ENCODE results near the gene P2RY8. TPM values are rescaled to one million over a fixed set of nuclear protein-coding genes. Genes with fewer than 3 reads are reported as not detected.

The P2RY8 gene
- total RNA-seq, 1 donor from 2014 or later: not detected

DNA sequence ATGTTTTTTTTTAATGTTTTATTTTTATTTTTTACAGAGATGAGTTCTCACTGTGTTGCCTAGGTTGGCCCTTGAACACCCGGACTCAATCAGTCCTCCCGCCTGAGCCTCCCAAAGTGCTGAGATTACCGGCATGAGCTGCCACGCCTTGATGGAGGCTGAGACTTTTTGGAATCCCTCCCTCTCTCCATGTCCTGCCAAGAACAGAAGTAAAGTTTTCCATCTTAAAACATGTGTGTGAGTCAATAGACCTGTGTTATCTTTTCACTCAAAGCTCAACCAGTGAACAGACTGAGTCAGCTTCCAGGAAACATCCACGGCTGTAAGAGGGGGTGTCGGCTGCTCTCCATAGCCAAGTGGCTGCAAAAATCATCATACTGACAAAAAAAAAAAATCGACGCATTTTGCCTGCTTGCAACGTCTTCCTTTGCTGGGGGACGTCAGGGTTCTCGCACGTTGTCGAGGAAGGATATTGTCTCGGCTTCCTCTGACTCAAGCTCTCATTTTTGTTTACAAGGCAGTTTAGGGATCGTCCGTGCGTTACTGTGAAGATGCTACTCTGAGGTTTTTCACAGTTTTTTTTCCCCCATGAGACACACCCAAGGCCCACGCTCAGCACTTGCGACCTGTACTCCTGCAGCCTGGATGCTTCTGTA, 74.3 kb downstream of the P2RY8 start:
- no peaks in the 10 kb centered on the region for H3K9me3 Mint-ChIP-seq (ENCODE audit: unreplicated experiment)
- peaks cover 15% of the 10 kb centered on the region for H3K4me1 Mint-ChIP-seq (ENCODE audit: unreplicated experiment)
- no peaks in the 10 kb centered on the region for H3K27me3 Mint-ChIP-seq (ENCODE audit: unreplicated experiment)
- peak; percentile 23 for DNase-seq (ENCODE audit: extremely low spot score, unreplicated experiment)
- H3K27ac Mint-ChIP-seq (ENCODE audit: unreplicated experiment): peak overlapping the region; percentile 19
- no peaks in the 10 kb centered on the region for H3K36me3 Mint-ChIP-seq (ENCODE audit: unreplicated experiment)
- TF ChIP-seq, protein P1, sequence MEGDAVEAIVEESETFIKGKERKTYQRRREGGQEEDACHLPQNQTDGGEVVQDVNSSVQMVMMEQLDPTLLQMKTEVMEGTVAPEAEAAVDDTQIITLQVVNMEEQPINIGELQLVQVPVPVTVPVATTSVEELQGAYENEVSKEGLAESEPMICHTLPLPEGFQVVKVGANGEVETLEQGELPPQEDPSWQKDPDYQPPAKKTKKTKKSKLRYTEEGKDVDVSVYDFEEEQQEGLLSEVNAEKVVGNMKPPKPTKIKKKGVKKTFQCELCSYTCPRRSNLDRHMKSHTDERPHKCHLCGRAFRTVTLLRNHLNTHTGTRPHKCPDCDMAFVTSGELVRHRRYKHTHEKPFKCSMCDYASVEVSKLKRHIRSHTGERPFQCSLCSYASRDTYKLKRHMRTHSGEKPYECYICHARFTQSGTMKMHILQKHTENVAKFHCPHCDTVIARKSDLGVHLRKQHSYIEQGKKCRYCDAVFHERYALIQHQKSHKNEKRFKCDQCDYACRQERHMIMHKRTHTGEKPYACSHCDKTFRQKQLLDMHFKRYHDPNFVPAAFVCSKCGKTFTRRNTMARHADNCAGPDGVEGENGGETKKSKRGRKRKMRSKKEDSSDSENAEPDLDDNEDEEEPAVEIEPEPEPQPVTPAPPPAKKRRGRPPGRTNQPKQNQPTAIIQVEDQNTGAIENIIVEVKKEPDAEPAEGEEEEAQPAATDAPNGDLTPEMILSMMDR (IDR thresholded peaks at IDR 0.05): no peak
- H3K4me3 Mint-ChIP-seq (ENCODE audit: unreplicated experiment): no peak overlapping the region

DNA sequence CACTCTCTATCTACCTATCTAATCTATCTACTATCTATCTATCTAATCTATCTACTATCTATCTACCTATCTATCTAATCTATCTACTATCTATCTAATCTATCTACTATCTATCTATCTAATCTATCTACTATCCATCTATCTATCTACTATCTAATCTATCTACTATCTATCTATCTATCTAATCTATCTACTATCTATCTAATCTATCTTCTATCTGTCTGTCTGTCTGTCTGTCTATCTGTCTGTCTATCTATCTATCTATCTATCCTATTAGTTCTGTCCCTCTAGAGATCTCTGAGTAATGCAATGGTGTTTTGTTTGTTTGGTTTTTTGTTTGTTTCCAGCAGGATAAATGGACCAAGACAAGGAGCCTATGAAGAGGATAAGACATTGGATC, 74.9 kb downstream of the P2RY8 start:
- H3K4me3 Mint-ChIP-seq (ENCODE audit: unreplicated experiment): no peak overlapping the region
- no peaks in the 10 kb centered on the region for H3K36me3 Mint-ChIP-seq (ENCODE audit: unreplicated experiment)
- H3K27ac Mint-ChIP-seq (ENCODE audit: unreplicated experiment): no peak overlapping the region
- H3K4me1 Mint-ChIP-seq (ENCODE audit: unreplicated experiment): peaks cover 12% of the 10 kb centered on the region
- H3K27me3 Mint-ChIP-seq (ENCODE audit: unreplicated experiment): no peaks in the 10 kb centered on the region
- TF ChIP-seq, protein P1 (IDR thresholded peaks at IDR 0.05): no peak
- DNase-seq (ENCODE audit: extremely low spot score, unreplicated experiment): no peak
- H3K9me3 Mint-ChIP-seq (ENCODE audit: unreplicated experiment): no peaks in the 10 kb centered on the region

DNA sequence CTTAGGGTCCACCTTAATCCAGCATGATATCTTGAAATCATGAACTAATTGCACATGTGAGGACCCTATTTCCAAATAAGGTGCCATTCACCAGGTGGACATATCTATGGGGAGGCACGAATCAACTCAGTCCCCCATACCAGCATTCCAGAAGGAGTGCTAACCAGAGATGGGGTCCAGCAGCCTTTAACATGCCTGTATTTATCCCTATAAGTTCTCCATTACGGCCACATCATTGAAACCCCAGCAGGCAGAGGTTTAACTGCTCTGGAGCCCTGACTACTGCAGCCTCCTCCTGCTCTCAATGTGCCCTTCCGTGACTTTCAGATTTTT, 81.1 kb downstream of the P2RY8 start:
- no peak overlapping the region for H3K27ac Mint-ChIP-seq (ENCODE audit: unreplicated experiment)
- no peaks in the 10 kb centered on the region for H3K9me3 Mint-ChIP-seq (ENCODE audit: unreplicated experiment)
- TF ChIP-seq, protein P1 (IDR thresholded peaks at IDR 0.05): no peak
- DNase-seq (ENCODE audit: extremely low spot score, unreplicated experiment): no peak
- H3K4me3 Mint-ChIP-seq (ENCODE audit: unreplicated experiment): no peak overlapping the region
- H3K36me3 Mint-ChIP-seq (ENCODE audit: unreplicated experiment): no peaks in the 10 kb centered on the region
- peaks cover 10% of the 10 kb centered on the region for H3K27me3 Mint-ChIP-seq (ENCODE audit: unreplicated experiment)
- peaks cover 3% of the 10 kb centered on the region for H3K4me1 Mint-ChIP-seq (ENCODE audit: unreplicated experiment)

DNA sequence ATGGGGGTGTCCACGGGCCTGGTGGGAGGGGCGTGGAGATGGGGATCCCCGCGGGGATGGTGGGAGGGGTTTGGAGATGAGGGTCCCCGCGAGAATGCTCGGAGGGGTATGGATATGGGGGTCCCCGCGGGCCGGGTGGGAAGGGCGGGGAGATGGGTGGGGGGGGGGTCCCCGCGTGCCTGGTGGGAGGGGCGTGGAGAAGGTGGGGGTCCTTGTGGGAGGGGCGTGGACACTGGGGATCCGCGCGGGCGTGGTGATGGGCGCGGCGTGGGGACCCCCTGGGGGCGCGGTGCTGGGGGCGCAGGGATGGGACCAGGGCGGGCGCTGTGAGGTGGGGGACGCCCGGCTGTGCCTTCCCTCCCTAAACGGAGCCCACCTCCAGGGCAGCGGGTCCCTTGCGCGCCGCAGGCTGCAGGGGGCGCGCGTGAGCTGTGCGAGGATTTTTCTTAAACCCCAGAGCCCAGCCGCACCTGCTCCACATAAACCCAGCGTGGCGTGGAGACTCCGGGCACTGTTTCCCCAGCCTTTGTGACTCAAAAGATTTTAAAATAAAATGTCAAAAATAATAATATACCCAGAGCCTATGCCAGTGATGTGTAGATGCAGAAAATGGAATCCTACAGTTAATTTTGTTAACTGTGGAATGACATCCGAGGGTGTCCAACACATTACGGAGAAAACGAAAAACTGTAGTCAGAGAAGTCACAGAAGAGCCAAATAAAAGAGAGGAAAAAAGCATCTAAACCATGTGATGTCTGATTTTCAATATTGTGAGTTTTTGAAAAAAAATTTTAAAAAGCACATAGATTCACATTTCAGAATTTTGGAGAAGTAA, 82.8 kb downstream of the P2RY8 start:
- H3K9me3 Mint-ChIP-seq (ENCODE audit: unreplicated experiment): peaks cover 1% of the 10 kb centered on the region
- H3K27ac Mint-ChIP-seq (ENCODE audit: unreplicated experiment): no peak overlapping the region
- peaks cover 10% of the 10 kb centered on the region for H3K27me3 Mint-ChIP-seq (ENCODE audit: unreplicated experiment)
- H3K4me3 Mint-ChIP-seq (ENCODE audit: unreplicated experiment): peak overlapping the region; percentile 36
- peaks cover 2% of the 10 kb centered on the region for H3K36me3 Mint-ChIP-seq (ENCODE audit: unreplicated experiment)
- TF ChIP-seq, protein P1 (IDR thresholded peaks at IDR 0.05): peak; percentile 98
- peaks cover 5% of the 10 kb centered on the region for H3K4me1 Mint-ChIP-seq (ENCODE audit: unreplicated experiment)
- DNase-seq (ENCODE audit: extremely low spot score, unreplicated experiment): peak; percentile 96

DNA sequence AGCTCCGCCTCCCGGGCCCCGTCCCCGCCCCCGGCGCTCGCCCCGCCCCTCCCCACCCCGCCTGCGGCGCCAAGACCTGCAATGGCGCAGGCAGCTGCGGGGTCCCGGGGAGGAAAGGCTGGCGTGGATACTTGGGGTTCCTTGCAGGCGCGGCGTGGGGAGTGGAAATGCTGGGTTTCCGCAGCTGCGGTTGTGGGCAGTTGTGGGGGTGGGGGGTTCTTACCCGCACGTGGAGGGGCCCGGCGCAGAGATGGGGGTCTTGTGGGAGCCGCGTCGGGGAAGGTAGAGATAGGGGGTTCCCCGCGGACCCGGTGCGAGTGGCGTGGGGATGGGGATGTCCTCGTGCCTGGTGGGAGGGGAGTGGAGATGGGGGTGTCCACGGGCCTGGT, 83.6 kb downstream of the P2RY8 start:
- Mint-ChIP-seq H3K27ac (ENCODE audit: unreplicated experiment) (peak overlapping the region; percentile 88), H3K36me3 (ENCODE audit: unreplicated experiment) (peaks cover 9% of the 10 kb centered on the region), H3K4me1 (ENCODE audit: unreplicated experiment) (peaks cover 5% of the 10 kb centered on the region), H3K9me3 (ENCODE audit: unreplicated experiment) (peaks cover 7% of the 10 kb centered on the region), H3K27me3 (ENCODE audit: unreplicated experiment) (peaks cover 10% of the 10 kb centered on the region), H3K4me3 (ENCODE audit: unreplicated experiment) (peak overlapping the region; percentile 86)
- DNase-seq (ENCODE audit: extremely low spot score, unreplicated experiment): no peak
- TF ChIP-seq, protein P1 (IDR thresholded peaks at IDR 0.05): no peak

Data from osteocyte (in vitro differentiated cells).